Activated naive CD4-positive, alpha-beta T cell treated with anti-CD3 and anti-CD28 coated beads, Interleukin-2, amount 50 U/mL, for 24 hours (primary cell): Measurements from ENCODE around the gene RXRB.

Experiments used
- H3K27ac Mint-ChIP-seq: one replicate; pipeline ENCODE4 v1.8.0; 2021; ENCODE audit warnings: mild to moderate bottlenecking, mixed read lengths
- H3K27me3 Mint-ChIP-seq: one replicate; pipeline ENCODE4 v1.8.0; 2021; ENCODE audit warnings: mixed read lengths
- H3K36me3 Mint-ChIP-seq: one replicate; pipeline ENCODE4 v1.8.0; 2021; ENCODE audit warnings: mixed read lengths
- H3K4me1 Mint-ChIP-seq: one replicate; pipeline ENCODE4 v1.8.0; 2021; ENCODE audit warnings: mixed read lengths
- H3K4me3 Mint-ChIP-seq: one replicate; pipeline ENCODE4 v1.8.0; 2021; ENCODE audit warnings: mild to moderate bottlenecking, mixed read lengths
- H3K9me3 Mint-ChIP-seq: one replicate; pipeline ENCODE4 v1.8.0; 2021; ENCODE audit warnings: mixed read lengths

Gene RXRB

GRCh38 chr6:33177552-33178446, 22.7 kb downstream of the RXRB start:
- H3K27me3 Mint-ChIP-seq: no peaks in the 10 kb centered on the region
- no peak overlapping the region for H3K27ac Mint-ChIP-seq
- H3K4me1 Mint-ChIP-seq: peaks cover 4% of the 10 kb centered on the region
- H3K9me3 Mint-ChIP-seq: peaks cover 3% of the 10 kb centered on the region
- no peak overlapping the region for H3K4me3 Mint-ChIP-seq
- peaks cover 5% of the 10 kb centered on the region for H3K36me3 Mint-ChIP-seq

DNA sequence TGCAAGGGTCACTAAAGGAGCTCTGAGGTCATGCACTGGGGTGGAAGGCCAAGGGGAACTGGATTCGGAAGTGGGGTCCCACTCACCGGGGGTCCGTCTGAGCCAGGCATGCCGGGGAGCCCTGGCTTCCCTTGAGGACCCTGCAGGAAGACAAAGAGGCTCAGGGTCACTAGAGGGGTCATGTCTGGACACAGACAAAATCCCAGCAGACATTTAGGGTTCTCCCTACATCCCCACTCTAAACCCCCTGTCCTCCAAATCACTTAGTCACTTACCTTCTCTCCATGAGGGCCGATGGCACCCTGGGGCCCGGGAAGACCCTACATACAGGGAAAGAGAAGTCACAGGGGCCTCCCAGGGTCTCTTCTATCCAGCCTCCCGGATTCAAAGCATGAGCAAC, 23.6 kb downstream of the RXRB start:
- H3K4me1 Mint-ChIP-seq: no peaks in the 10 kb centered on the region
- H3K36me3 Mint-ChIP-seq: peaks cover 2% of the 10 kb centered on the region
- H3K4me3 Mint-ChIP-seq: no peak overlapping the region
- no peaks in the 10 kb centered on the region for H3K9me3 Mint-ChIP-seq
- H3K27me3 Mint-ChIP-seq: no peaks in the 10 kb centered on the region
- H3K27ac Mint-ChIP-seq: no peak overlapping the region

DNA sequence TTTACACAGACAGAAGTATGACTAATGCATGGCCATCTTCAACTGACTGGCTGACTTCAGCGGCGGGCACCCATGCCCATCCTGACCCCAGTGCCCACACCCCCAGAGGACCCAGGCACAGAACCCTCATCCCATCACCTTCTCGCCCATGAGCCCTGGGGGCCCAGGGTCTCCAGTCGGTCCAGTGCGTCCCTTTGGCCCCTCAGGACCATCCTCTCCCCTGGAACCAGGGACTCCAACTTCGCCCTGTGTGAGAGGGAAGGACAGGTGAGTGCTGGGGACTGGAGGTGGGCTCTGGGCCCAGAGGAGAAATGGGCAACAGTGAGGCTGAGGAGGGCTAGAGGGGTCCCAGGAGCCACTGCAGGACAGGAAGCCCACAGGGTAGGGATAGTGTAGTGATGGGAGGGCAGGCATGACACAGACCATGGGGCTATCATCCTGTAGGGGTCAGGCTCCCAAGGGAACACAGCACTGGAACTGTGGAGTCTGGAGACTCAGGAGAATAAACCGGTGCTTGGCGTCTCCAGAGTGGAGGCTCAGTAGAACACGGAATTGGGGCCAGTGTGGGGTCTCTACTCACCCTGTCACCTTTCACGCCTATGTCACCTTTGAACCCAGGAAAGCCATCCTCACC, 24.9 kb downstream of the RXRB start:
- peak overlapping the region; percentile 48 for H3K27ac Mint-ChIP-seq
- H3K4me3 Mint-ChIP-seq: no peak overlapping the region
- no peaks in the 10 kb centered on the region for H3K9me3 Mint-ChIP-seq
- H3K36me3 Mint-ChIP-seq: peaks cover 2% of the 10 kb centered on the region
- no peaks in the 10 kb centered on the region for H3K4me1 Mint-ChIP-seq
- H3K27me3 Mint-ChIP-seq: no peaks in the 10 kb centered on the region

- no peaks in the 10 kb centered on the region for H3K27me3 Mint-ChIP-seq
These were observed 25.7 kb downstream of the RXRB start for GRCh38 chr6:33174784-33175183.

DNA sequence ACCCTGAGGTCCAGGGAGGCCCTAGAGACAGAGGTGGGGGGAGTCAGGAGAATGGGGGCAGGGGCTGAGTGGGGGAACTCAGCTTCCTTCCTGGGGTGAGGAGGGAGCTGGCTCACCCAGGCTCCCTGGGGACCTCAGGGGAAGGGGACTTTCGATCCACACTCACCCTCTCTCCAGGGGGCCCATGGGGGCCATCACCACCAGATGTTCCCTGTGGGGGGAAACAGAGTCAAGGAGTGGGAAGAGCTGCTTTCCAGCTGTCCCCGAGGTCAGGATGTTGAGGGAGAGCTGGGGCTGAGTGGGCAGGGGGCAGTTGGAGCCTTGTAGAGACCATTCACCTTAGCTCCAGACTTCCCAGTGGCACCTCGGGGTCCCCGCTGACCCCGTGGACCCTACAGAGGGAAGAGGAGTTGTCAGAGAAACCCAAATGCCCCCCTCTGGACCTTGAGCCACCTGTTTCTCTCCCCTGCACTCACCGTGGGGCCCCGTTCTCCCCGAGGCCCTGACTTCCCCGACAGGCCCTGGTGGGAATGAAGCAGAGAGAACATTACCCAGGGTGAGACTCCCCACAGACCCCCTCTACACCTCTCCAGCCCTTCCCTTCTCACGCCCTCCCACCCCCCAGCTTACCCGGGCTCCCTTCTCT, 26.8 kb downstream of the RXRB start:
- H3K27me3 Mint-ChIP-seq: no peaks in the 10 kb centered on the region
- no peak overlapping the region for H3K4me3 Mint-ChIP-seq
- no peaks in the 10 kb centered on the region for H3K9me3 Mint-ChIP-seq
- H3K4me1 Mint-ChIP-seq: no peaks in the 10 kb centered on the region
- H3K36me3 Mint-ChIP-seq: peaks cover 2% of the 10 kb centered on the region
- no peak overlapping the region for H3K27ac Mint-ChIP-seq

More at GRCh38 chr6:33174784-33175183, 25.7 kb downstream of the RXRB start:
- no peaks in the 10 kb centered on the region for H3K4me1 Mint-ChIP-seq
- no peak overlapping the region for H3K27ac Mint-ChIP-seq
- no peaks in the 10 kb centered on the region for H3K9me3 Mint-ChIP-seq
- H3K36me3 Mint-ChIP-seq: peaks cover 2% of the 10 kb centered on the region
- no peak overlapping the region for H3K4me3 Mint-ChIP-seq

DNA sequence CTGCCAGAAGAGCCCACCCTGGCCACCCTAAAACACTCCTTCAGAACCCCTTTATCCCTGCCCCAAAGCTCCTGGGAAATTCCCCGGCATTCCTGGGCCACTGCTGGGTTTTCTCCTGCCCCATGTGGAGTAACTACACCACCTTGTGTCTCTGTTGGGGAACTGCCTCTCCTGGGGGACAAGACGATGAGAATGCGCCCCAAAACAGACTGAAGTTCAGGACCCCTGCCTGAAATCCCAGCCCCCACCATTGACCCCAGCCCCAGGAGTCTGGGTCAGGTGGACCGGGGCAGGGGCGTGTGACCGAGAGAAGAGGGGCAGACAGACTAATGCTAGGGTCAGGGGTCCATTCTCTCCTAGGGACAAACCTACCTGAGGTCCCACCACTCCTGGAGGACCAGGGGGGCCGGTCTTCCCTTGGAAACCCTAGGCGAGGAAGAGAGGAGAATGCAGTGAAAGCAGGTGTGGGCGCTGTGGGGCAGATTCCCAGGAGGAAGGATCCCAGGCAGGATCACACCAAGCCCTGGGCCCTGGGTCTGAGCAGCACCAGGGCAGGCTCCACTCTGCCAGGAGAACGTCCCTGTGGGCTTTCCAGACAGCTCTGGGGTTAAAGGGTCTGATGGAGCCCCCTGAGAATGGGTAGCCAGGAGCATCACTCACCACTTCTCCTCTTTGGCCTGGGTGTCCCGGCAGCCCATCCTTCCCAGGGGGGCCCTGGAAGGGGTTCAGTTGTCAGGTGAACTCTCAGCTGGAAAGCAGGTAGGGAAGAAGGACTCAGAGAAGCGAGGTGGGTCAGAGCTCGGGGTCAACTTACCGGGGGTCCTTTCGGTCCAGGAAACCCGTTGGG, 27.6 kb downstream of the RXRB start:
- H3K27me3 Mint-ChIP-seq: no peaks in the 10 kb centered on the region
- peaks cover 2% of the 10 kb centered on the region for H3K36me3 Mint-ChIP-seq
- no peaks in the 10 kb centered on the region for H3K4me1 Mint-ChIP-seq
- H3K9me3 Mint-ChIP-seq: no peaks in the 10 kb centered on the region
- no peak overlapping the region for H3K27ac Mint-ChIP-seq
- no peak overlapping the region for H3K4me3 Mint-ChIP-seq

DNA sequence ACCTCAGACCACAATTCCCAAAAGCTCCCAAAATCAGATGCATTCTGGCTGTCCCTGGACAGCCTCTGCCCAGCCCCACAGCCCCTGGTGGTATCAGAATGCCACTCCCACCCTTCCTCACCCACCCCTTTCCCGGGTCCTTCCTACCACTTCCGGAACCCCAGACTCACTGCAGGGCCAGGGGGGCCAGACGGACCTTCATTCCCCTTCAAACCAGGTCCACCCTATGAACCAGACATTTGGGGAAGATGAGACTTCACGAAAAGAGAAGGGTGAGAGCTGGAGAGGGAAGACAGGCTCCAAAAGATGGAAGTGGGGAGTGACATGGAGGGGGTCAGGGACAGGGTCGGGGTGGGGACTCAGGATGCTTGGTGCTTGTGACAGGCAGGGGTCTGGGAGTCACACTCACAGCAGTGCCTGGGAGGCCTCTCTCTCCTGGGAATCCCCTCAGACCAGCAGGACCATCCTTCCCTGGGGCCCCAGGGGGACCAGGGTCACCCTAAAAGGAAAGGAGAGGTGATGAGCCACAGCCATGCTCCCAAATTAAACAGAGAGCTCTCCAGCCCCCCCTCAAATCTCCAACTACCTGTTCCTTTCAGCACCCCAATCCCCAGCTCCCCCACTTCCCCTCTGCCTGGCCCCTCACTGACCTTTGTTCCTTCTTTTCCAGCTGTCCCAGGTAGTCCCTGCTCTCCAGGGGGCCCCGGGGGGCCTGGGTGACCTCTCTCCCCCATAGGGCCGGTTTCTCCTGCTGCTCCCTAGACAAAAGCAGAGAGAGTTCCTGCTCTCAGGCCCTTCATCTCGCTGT, 28.4 kb downstream of the RXRB start:
- no peaks in the 10 kb centered on the region for H3K4me1 Mint-ChIP-seq
- no peaks in the 10 kb centered on the region for H3K27me3 Mint-ChIP-seq
- H3K9me3 Mint-ChIP-seq: no peaks in the 10 kb centered on the region
- peaks cover 2% of the 10 kb centered on the region for H3K36me3 Mint-ChIP-seq
- no peak overlapping the region for H3K4me3 Mint-ChIP-seq
- H3K27ac Mint-ChIP-seq: no peak overlapping the region

- Mint-ChIP-seq H3K9me3 (no peaks in the 10 kb centered on the region), H3K27ac (no peak overlapping the region), H3K27me3 (no peaks in the 10 kb centered on the region), H3K4me3 (no peak overlapping the region), H3K4me1 (no peaks in the 10 kb centered on the region), H3K36me3 (no peaks in the 10 kb centered on the region)
These were observed 29.2 kb downstream of the RXRB start for GRCh38 chr6:33171016-33171879.

DNA sequence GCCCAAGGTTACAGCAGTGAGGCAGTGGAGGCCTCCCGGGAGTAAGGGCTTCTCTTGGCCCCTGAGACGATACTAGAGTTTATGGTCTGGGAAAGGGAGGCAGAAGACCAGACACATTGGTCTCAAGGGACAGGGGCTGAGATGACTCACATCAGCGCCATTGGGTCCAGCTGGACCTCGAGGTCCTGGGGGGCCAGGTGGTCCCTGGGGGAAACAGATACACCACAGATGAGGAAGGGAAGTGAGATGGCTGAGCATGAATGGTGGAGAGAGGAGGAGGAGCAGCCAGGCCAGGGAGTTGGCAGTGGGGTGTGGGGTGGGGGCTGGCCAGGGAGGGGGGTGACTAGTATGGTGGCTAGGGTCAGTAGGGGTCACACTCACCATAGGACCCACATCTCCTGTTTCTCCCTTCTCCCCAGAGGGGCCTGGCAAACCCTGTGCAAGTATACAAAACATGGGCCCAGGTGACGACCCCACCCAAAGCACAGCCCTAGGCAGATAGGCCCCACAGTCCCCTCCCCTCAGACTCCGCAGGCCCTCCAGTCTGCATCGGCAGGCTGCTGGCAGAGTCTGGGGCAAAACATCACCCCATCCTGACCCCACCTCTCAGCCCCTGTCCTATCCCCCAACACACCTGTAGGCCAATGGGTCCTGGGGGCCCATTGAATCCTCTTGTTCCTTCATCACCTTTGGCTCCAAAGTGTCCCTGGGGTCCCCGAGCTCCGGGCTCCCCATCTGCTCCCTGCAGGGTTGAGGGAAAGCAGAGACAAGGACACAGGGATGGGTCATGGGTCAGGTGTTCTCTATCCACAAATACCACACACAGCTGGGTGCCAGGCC, 30.1 kb downstream of the RXRB start:
- no peaks in the 10 kb centered on the region for H3K27me3 Mint-ChIP-seq
- no peak overlapping the region for H3K27ac Mint-ChIP-seq
- H3K36me3 Mint-ChIP-seq: no peaks in the 10 kb centered on the region
- no peaks in the 10 kb centered on the region for H3K9me3 Mint-ChIP-seq
- H3K4me3 Mint-ChIP-seq: no peak overlapping the region
- H3K4me1 Mint-ChIP-seq: no peaks in the 10 kb centered on the region

DNA sequence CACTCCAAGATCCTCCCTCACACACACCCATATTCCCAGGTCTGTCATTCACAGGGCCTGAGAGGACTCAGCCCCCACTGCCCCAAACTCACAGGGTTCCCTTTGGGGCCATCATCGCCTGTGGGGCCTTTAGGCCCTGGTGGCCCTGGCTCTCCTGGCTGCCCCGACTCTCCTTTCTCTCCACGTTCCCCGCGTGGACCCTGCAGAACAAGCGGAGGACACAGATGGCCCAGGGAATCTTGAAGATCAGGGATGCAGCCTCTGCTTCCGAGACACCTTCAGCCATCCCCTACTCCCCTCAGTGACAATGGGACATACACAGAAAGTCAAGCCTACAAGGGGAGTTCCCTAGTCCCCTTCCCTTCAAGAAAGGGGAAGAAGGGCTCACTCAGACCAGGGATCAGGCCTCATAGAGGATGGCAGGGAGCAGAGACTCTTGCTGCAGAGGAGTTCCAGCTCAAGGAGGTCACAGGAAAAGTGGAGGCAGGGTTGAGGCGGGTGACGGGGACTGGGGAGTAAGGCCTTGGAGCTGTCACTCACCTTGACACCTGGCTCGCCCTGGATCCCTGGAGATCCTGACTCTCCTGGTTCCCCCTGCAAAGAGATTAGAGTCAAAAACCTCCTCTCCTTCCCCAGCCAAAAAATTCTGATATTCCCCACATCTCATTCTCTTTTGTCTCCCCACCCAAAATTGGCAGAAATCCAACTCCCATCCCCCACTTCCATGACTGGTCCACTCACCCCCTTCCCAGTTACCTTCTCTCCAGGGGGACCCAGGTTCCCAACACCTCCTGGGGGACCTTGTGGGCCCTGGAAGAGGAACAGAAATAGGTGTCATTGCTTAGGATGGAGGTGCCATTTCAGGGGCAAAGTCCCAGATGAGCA, 30.9 kb downstream of the RXRB start:
- no peak overlapping the region for H3K27ac Mint-ChIP-seq

DNA sequence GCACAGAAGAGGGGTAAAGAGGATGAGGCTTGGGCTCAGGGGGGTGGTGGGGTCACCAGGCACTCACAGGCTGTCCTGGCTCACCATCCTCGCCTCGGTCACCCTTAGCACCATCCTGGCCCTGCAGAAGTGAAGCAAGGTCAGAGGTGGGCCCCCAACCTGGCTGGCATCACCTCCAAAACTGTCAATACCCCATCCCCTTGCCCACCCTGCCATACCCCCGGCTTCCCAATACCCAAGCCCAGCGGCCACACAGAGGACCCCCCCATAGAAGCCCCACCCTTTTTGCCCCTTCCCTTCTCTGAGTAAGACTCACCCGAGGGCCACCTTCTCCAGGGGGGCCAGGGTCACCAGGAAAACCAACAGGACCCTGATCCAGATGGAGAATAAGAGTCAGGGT, 31.8 kb downstream of the RXRB start:
- no peaks in the 10 kb centered on the region for H3K36me3 Mint-ChIP-seq
- H3K9me3 Mint-ChIP-seq: no peaks in the 10 kb centered on the region
- H3K4me3 Mint-ChIP-seq: no peak overlapping the region
- no peak overlapping the region for H3K27ac Mint-ChIP-seq
- H3K4me1 Mint-ChIP-seq: no peaks in the 10 kb centered on the region
- H3K27me3 Mint-ChIP-seq: no peaks in the 10 kb centered on the region

More for the DNA sequence above, 30.9 kb downstream of the RXRB start:
- no peak overlapping the region for H3K4me3 Mint-ChIP-seq
- no peaks in the 10 kb centered on the region for H3K36me3 Mint-ChIP-seq
- H3K27me3 Mint-ChIP-seq: no peaks in the 10 kb centered on the region
- no peaks in the 10 kb centered on the region for H3K9me3 Mint-ChIP-seq
- H3K4me1 Mint-ChIP-seq: no peaks in the 10 kb centered on the region

GRCh38 chr6:33168284-33168601, 32.2 kb downstream of the RXRB start:
- Mint-ChIP-seq H3K36me3 (no peaks in the 10 kb centered on the region), H3K27ac (no peak overlapping the region)

More at GRCh38 chr6:33168284-33168601, 32.2 kb downstream of the RXRB start:
- no peak overlapping the region for H3K4me3 Mint-ChIP-seq
- H3K4me1 Mint-ChIP-seq: no peaks in the 10 kb centered on the region
- no peaks in the 10 kb centered on the region for H3K27me3 Mint-ChIP-seq
- H3K9me3 Mint-ChIP-seq: no peaks in the 10 kb centered on the region
